Upper lobe of left lung (tissue), 4 donors: ENCODE measurements around the gene RAPH1.
"Not testable (repeated sequence)": the region's sequence is repeated elsewhere in the genome, so short reads cannot be mapped to it uniquely, and the experiment has no call there.

Source experiments
- CTCF ChIP-seq, 6 experiments: fragments of 450-650 bp in 4 of 6; fragments of 200-600 bp in 2 of 6; sonication (generic) in 2 of 6; IDR thresholded peaks; one replicate each; pipeline ENCODE4 v1.5.1; 2016 to 2019; ENCODE audit warnings: antibody characterized with exemption in 6 of 6
- EP300 ChIP-seq, 4 donors: sonication (generic); formaldehyde crosslinking; IDR thresholded peaks; one replicate each; pipeline ENCODE4 v1.5.1; 2017; ENCODE audit warnings: antibody characterized with exemption in 4 of 4, control low read depth in 2 of 4
- POLR2A ChIP-seq, 4 donors: fragments of 450-650 bp; IDR thresholded peaks; one replicate each; pipeline ENCODE4 v1.5.1; 2016 to 2017; ENCODE audit warnings: antibody characterized with exemption in 4 of 4, mild to moderate bottlenecking in 2 of 4
- POLR2AphosphoS5 ChIP-seq, 2 donors: sonication (generic); formaldehyde crosslinking; IDR thresholded peaks; one replicate each; pipeline ENCODE4 v1.5.1; 2017; ENCODE audit warnings: antibody characterized with exemption in 2 of 2

- TF ChIP-seq POLR2A, CTCF, EP300, POLR2AphosphoS5 (IDR thresholded peaks at IDR 0.05): not testable (repeated sequence)
These were observed 21.8 kb downstream of the RAPH1 start for GRCh38 chr2:203513268-203513667.
